Measurements from ENCODE around the gene ZKSCAN4.

The ZKSCAN4 gene

DNA sequence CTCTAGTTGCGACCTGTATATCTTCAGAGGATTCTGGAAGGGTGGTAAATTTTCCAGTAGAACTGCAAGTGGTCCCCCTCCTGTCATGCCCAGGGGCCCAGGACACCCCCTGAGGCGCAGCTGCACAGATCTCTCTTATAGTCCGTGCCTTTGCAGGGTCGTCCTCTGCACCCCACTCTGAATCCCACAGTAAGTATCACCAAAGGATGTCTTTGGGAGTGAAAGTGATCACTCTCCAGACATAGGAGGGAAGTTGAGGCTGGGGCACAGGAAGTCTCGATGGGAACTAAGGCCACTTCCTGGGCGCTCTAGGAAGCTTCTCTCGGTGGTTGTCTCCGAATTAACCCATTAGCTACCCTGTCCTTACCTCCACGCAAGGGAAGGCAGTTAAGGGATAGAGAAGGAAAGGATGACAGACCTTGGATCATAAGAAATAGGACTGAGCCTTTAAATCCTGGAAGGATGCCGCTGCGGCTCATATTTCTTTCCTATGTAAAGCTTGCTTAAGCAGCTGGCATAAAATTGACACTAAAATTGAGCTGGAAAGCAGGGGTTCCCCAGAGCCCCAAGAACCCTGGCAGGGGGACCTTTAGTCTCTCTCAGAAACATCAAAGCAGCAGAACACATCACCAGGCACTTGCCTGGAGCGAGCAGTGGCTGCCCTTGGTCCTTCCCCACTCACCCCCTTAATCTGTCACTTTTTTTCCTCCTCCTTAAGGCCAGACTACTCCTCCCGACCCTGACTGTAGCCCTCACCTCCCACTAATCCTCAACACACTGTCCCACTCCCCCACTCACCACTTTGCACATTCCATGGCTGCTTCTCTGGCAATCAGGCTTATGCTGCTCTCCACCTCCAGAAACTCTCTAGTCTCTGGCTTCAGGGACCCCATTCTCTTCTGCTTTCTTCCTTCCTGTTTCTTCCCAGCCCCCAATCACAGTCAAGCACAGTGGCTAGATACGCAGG, at the start of gene ZKSCAN4:
Gene ZKSCAN4, minus strand, starts transcription at position 261 of the 967 bp plus-strand sequence. CDS start 289 bp downstream, outside the sequence.
- peak; percentile 78 to 85 for DNase-seq

- DNase-seq = no peak
Measured at GRCh38 chr6:28296520-28297060, 44.5 kb upstream of the ZKSCAN4 start.

DNA sequence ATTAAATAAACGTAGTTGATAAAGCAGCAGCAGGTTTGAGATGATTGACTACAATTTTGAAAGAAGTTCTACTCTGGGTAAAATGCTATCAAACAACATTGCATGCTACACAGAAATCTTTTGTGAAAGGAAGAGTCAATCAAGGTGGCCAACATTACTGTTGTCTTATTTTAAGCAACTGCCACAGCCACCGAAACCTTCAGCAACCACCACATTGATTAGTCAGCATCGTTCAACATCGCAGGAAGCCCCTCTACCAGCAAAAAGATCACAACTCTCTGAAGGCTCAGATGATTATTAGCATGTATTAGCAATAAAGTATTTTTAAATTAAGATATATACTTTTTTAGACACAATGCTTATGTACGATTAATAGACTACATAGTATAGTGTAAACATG, 43.3 kb upstream of the ZKSCAN4 start:
- DNase-seq = no peak

DNA sequence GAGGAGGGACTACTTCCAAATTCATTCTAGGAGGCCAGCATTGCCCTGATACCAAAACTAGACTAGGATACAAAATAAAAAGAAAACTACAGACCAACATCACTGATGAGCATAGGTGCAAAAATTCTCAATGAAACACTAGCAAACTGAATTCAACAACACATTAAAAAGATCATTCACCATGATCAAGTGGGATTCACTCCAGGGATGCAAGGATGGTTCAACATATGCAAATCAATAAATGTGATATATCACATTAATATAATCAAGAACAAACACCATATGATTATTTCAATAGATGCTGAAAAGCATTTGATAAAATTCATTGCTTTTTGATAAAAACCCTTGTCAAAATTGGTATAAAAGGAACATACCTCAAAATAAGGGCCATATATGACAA, 39.5 kb upstream of the ZKSCAN4 start:
- DNase-seq = no peak

DNA sequence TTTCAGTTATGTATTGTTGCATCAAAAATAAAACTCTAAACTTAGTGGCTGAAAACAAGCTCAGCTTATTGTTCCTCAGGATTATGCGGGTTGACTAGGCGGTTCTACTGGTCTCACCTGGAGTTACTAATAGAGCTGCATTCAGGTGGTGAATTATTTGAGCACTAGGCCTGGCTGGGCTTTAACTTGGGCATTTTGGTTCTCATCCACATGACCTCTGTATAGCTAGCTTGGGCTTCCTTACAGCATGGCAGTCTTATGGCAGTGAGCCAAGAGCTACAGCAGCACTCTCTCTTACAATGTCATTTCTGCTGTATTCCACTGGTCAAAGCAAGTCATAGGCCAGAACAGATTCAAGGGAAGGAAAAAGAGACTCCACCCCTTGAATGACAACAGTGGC, 30.9 kb upstream of the ZKSCAN4 start:
- DNase-seq = no peak

DNA sequence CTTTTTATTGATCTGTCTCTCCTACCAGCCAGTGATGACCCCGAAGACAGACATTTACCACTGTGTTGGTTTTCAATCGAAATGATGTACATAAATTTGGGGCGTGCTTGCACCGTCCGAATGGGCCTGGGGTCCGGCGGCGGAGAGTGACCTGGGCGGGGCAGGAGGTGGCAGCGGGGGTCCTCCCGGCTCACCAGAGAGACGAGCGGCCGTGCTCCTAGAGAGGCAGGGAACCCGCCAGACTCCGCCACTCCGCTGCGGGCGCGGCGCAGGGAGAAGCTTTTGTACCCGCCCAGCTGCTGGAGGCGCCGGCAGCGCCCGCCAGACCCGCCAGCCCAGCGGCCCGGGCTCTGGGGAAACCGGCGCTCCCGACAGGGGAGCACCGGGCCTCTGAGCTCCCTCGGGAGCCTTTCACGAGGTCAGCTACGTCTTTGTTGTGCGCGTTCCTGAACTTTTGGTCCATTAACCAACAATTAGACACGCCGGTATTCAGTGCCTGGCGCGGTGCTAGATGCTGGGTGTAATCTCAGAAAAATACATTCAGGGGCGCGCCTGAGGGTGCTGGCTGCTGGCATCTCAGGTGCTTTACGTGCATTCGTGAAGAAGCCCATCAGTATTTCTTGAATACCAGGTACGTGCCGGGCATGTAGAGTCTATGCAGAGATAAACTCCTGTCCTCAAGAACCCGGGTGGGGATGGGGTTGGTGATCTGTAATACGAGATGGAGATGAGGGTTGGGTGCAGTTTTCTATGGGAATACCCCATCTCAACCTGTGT, 29.4 kb upstream of the ZKSCAN4 start, which contains the start of gene PGBD1:
Gene PGBD1, plus strand, starts transcription at position 285 of the 777 bp plus-strand sequence. CDS start 2,242 bp downstream, outside the sequence.
- peak; percentile 23 to 26 for DNase-seq

GRCh38 chr6:28280595-28281287, 28.7 kb upstream of the ZKSCAN4 start:
- DNase-seq = no peak

DNA sequence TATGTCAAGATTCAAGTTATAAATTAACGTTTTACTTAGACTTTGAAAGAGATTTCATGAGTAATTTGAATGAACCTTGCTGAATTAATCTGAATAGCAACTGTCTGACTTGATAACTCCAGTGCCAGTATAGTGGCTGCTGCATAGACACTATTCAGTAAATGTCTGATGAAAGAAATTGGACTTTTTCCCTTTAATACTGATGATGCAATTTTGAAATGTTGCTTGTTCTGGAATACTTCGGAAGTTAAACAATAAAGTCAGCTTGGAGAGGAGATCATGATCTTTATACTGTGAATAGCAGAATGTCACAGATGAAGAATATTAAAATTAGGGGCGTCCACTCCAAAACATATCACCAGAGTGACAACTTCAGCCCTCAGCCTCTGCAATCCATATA, 25.7 kb upstream of the ZKSCAN4 start:
- no peak for DNase-seq

GRCh38 chr6:28274888-28275287, 22.8 kb upstream of the ZKSCAN4 start:
- no peak for DNase-seq

- peak in 1 of 2 donors; percentile 4 for DNase-seq
Measured at GRCh38 chr6:28269492-28269891, 17.4 kb upstream of the ZKSCAN4 start.

- DNase-seq = no peak
Measured at GRCh38 chr6:28267695-28268059, 15.6 kb upstream of the ZKSCAN4 start.

- DNase-seq = peak; percentile 77 to 89
Measured at GRCh38 chr6:28266962-28267694, 15.1 kb upstream of the ZKSCAN4 start, which contains the start of gene ZSCAN26. ZSCAN26 (plus strand) TSS chr6:28267143; CDS start chr6:28271920, 4,777 bp downstream.

DNA sequence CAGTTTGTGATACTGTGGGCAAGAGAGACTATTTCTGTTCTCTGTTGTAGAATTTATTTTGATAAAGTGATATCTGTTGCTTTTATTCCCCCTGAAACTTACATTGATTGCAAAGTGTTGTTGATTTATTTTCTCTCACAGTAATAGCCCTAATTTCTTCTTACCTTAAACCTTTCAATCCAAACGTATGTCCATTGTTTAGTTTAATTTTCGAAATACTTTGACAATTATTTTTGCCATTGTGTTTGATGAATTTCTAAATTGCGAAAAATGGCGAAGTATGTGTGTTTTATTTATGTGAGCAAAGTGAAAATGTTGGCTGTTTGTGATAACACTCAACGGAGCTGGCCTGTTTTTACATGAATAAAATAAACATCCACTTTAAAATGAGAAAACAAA, 14.5 kb upstream of the ZKSCAN4 start:
- DNase-seq = no peak

DNA sequence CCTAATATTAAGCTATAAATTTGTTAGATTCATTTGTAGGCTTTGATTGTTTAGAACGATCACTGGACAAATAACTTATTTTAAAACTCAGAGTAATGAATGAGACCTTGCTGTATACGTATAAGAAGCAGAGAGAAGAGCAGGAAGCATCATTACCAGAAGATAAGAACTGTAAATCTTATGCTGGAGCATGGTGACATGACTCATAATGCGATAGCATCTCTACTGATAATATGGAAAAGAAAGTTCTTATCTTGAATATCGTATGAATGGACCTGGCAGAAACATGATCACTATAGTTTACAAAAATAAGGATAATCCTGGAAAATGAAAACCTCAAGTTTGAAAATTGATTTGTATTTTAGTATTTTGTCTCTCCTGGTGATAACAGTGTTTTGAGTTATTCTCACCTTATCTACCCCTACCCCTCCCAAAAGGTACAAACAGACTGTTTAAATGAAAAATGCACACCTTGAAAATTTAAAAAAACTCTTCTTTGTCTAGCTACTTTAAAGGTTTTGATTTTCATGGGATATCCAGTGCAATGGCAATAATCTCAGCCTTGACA, 12.8 kb upstream of the ZKSCAN4 start:
- no peak for DNase-seq

DNA sequence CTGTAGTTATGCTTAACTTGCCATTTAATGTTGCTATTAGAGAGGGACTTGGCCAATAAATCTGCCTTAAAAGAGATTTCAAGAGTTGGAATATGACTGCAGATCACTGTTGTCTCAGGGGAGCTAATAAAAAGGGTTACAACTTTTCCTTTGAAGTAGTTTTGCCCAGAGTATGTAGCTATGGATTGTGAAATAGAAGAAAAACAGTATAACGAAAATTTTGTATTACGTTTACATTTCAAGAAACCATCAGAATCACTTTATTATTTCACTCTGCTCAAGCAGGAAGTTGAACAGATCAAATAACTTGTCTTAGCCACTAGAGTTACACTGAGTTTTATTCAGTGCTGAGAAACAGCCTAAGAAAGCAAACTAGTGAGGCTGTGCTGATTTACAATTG, 11.9 kb upstream of the ZKSCAN4 start:
- DNase-seq = no peak

GRCh38 chr6:28258877-28259777, 7.1 kb upstream of the ZKSCAN4 start, which contains the start of gene NKAPL:
NKAPL (plus strand) TSS chr6:28259297; CDS start chr6:28259372, 75 bp downstream.
- DNase-seq = peak; percentile 56 to 68

DNA sequence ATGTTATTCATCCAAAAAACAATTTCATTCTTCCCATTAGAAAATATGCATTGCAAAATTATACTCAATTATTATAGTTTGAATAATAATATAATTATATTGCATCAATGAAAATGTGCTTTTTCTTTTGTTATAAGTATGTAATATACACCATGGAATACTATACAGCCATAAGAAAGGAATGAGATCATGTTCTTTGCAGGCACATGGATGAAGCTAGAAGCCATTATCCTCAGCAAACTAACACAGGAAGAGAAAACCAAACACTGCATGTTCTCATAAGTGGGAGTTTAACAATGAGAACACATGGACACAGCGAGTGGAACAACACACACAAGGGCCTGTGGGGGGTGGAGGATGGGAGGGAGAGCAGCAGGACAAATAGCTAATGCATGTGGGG, 5.0 kb upstream of the ZKSCAN4 start:
- no peak for DNase-seq

DNA sequence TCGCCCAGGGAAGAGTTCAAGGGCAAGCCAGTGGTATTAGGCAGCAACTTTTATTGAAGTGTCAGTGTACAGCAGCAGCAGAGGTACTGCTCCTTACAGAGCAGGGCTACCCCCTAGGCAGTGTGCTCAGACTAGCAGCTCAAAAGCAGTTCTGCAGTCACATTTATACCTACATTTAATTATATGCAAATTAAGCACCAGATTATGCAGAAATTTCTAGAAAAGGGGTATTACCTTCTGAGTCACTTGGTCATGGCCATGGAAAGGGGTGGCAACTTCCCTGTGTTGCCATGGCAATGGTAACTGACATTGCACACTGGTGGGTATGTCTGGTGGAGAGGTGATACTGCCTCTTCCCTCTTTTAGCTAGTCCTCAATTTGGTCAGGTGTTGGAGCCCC, 2.1 kb upstream of the ZKSCAN4 start:
- DNase-seq = no peak

GRCh38 chr6:28251661-28252008, 434 bp downstream of the ZKSCAN4 start:
- DNase-seq = peak; percentile 6 to 16

DNA sequence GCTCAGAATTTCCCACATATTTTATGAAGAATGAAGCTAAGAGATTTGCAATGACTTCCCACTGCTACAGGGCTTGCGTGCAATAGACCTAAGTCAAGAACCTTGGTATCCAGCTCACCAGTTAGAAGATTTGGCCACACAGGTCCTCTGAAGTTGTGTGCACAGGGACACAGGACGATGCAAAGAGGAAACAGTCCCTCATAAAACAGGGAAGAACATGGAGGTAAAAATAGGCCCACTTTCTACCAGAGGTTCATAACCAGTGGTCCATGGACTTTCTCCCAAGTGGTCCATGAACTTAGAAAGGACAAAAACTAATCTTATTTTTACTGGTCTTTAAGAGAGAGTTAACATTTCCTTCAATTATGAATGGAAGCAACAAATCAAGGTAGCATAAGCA, 1.3 kb downstream of the ZKSCAN4 start:
- no peak for DNase-seq
